DMS79 (cell line): Measurements from ENCODE around the gene PCK1.
A peak's percentile ranks its signal among the peaks of the same experiment; 100 is the strongest.

Experiments used
- DNase-seq: peaks from one replicate; lab custom pipeline; 2025; lab: John Stamatoyannopoulos, UW

The PCK1 gene

GRCh38 chr20:57560554-57561355 is at the start of gene PCK1:
TSS of gene PCK1 (plus strand) at chr20:57561110. CDS start at chr20:57561412, 302 bp downstream.
- DNase-seq = no peak

DNA sequence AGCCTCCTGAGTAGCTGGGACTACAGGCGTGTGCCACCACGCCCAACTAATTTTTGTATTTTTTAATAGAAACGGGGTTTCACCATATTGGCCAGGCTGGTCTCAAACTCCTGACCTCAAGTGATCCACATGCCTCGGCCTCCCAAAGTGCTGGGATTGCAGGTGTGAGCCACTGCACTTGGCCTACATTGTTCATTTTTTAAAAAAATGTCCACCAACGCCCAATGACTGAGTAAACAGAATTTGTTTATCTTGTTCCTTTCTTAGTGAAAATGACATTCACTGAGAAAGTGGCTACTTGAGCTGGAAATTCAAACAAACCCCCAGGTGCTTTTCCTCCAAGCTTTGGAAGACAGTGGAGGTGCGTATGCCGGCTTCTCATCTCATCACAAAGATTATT is 49.2 kb upstream of the PCK1 start:
- DNase-seq = peak; percentile 16

GRCh38 chr20:57512432-57512831 is 48.5 kb upstream of the PCK1 start:
- DNase-seq = no peak

DNA sequence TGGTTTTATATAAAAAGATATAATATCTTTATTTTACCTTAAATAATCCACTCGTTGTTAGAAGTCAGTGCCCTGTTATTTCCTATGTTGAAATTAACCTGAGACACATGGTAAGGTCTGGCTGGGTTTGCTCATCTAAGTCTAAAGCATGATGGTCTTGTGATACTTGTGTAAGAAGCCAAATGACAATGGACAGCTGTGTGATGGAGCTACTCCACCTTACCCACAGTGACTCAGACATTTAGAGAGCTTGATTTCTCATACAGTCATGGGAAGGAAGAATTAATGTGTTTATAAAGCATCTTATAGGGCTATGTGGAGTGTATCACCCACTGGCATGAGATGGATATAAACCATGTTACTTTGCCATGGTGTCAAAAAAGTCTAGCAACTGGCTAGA is 47.7 kb upstream of the PCK1 start:
- DNase-seq = no peak

DNA sequence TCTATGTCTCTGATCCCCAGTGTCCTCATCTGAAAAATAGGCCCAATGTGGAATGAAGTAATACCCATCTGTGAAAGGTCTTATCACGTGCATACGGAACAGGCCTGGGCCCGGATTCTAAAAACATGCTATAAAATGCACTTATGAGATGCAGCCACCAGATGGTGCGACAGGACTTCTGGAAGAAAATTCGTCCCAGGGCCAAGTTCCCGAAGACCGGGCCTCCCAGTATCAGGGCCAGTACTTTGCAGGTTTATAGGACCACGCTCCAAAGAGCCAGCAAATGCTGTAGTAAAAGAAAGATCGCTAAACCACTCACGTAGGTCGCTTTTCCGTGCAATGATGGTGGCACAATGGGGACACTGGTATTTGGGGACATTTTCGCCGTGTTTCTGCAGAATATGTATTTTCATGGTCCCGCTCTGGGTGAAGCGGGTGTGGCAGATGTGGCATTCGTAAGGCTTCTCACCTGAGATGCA is 46.6 kb upstream of the PCK1 start:
- no peak for DNase-seq

GRCh38 chr20:57517904-57518303 is 43.0 kb upstream of the PCK1 start:
- DNase-seq = no peak

DNA sequence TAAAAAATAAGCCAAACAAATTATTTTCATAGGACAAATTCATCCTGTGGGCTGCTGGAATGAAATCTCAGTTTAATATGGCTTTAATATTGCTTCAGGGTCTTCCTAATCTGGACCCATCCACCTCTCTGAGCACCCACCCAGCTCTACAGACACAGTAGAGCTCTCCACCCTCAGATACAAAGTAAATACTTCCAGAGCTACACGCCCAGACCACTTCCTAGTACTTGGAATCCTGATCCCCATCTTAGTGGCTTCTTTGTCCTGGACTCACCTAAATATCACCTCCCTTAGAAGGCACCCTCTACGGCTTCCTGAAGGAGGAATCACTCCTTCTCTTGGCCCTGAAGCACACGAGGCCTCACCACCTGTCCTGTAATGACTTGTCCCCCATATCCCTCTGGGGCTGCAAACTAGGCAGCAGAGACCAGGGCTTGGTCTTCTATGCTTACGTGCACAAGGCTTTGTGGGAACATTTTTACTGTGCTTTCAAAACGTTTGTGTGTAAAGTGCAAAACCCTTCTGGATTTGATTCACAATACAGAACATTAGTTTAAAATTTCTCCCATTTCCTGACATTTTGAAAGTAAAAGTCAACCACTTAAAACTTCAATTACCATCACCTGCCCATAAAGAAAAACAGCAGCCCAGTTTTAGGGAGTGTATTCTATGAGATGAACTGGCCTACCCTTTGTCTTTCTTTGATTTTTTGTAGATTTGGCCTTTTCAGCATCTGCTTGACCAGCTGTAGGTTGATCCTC is 38.4 kb upstream of the PCK1 start:
- DNase-seq = no peak

GRCh38 chr20:57523782-57524181 is 37.1 kb upstream of the PCK1 start:
- DNase-seq = no peak

DNA sequence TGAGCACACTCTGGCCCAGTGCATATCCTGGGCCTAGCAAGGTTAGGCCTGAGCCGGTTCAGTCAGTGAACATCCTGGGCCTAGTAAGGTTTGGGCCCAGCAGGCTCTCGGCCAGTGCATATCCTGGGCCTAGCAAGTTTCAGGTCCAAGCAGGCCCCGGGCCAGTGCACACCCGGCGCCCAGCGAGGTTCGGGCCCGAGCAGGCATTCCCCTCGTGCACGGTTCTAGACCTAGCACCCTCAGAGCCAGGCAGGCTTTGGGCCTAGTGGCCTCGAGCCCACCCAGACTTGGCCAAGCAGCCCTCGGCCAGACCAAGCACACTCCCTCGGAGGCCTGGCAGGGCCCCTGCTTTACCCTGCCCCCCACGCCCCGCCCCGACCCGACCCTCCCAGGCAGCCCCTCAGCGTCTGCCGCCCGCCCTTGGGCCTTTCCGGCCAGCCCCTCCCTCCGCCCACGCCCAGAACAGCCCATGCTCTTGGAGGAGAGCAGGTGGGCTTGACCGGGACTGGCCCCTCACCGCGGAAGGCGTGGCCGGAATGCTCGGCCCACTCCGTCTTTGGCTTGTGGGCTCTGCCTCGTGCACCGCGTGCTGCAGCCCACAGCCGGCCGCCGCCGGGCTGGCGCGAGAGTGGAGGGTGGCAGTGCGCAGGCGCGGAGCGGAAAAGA is 36.3 kb upstream of the PCK1 start, which contains the start of gene CTCFL:
CTCFL (minus strand) TSS at position 630 of the 666 bp plus-strand sequence. CDS start 935 bp downstream, outside the sequence.
- DNase-seq = no peak

DNA sequence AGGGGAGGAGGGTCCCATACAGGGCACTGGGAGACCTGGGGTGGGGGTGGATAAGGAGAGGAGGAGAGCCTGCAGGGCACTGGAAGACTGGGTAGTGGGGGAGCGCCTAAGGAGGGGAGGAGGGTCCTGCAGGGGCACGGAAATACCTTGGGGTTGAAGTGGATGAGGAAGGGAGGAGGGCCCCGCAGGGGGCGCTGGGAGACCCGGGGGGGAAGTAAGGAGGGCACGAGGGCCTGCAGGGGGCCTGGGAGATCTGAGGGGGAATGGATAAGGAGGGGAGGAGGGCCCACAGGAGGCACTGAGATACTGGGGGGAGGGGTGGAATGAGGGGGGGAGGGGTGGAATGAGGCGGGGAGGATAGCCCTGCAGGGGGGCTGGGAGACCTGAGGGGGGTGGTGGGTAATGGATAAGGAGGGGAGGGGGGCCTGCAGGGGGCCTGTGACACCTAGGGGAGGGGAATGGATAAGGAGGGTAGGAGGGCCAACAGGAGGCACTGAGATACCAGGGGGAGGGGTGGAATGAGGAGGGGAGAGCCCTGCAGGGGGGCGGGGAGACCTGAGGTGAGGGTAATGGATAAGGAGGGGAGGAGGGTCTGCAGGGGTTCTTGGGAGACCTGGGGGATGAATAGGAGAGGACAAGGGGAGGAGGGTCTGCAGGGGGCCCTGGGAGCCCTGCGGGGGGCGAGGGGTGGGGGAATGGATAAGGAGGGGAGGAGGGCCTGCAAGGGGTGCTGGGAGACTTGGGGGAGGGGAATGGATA is 35.4 kb upstream of the PCK1 start:
- no peak for DNase-seq

DNA sequence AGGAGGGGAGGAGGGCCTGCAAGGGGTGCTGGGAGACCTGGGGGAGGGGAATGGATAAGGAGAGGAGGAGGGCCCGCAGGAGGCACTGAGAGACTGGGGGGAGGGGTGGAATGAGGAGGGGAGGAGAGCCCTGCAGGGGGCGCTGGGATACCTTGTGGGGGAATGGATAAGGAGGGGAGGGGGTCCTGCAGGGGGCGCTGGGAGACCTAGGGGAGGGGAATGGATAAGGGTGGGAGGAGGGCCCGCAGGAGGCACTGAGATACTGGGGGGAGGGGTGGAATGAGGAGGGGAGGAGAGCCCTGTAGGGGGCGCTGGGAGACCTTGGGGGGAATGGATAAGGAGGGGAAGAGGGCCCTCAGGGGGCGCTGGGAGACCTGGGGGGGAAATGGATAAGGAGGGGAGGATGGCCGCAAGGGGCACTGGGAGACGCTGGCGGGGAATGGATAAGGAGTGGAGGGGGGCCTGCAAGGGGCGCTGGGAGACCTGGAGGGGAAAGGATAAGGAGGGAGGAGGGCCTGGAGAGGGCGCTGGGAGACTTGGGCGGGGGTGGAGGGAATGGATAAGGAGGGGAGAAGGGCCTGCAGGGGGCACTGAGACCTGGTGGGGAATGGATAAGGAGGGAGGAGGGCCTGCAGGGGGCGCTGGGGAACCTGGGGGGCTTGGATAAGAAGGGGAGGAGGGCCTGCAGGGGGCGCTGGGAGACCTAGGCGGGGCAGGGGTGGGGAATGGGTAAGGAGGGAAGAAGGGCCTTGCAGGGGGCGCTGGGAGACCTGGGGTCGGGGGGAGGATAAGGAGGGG is 34.6 kb upstream of the PCK1 start:
- DNase-seq = no peak

- no peak for DNase-seq
Measured at GRCh38 chr20:57526885-57527460, 33.9 kb upstream of the PCK1 start.

- no peak for DNase-seq
Measured at GRCh38 chr20:57527728-57528127, 33.2 kb upstream of the PCK1 start.

DNA sequence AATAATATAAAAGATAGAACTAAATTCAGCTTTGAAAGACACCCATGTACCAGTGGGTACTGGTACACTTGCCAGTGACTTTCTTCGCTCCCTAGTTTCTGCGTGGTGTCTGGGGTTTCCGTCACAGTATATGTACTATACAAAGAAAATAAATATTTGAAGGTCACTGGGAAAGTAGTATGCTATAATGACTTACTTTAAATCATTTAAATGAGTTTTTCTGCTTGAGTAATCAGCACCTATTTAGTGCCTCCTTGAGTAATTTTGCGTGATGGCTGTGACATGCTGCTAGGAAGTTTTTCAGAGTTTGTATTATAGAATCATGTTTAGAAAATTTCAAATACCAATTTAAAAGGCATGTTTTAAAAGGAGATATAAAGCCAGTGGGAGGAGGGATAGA is 32.8 kb upstream of the PCK1 start:
- DNase-seq = no peak

DNA sequence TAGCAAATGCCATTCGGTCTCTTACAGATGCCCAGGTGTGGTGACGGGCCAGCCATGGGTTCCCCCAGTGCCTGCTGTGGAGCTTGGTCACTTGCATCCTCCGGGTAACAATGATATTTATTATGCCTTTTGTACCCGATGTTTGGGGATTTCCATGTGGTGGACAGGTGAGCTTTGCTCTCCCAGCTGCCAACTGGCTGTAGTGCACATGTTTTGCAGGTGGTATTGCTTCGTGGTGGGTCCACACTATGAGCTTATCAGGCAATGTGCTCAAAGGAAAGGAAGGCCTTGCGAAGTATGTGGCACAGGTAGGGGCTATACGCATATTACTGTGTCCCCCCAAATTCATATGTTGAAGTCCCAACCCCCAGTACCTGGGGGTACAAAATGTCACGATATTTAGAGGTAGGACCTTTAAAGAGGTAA is 31.7 kb upstream of the PCK1 start:
- DNase-seq = no peak

DNA sequence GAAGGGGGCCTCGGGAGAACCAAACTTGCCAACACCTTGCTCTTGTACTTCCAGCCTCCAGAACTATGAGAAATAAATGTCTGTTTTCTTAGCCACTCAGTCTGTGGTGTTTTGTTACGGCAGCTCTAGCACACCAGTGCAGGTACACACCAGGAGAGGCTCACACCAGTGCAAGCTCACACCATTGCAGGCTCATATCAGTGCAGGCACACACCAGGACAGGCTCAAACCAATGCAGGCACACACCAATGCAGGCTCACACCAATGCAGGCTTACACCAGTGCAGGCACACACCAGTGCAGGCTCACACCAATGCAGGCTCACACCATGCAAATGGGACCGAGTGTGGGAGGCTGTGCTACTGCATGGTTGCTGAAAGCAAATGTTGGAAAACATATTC is 31.1 kb upstream of the PCK1 start:
- DNase-seq = no peak

GRCh38 chr20:57530327-57530981 is 30.5 kb upstream of the PCK1 start:
- peak; percentile 20 for DNase-seq

- DNase-seq = no peak
Measured at GRCh38 chr20:57532104-57532503, 28.8 kb upstream of the PCK1 start.

GRCh38 chr20:57535297-57535696 is 25.6 kb upstream of the PCK1 start:
- DNase-seq = no peak

GRCh38 chr20:57536120-57536708 is 24.7 kb upstream of the PCK1 start:
- no peak for DNase-seq
